T-cell (primary cell): Measurements from ENCODE around the gene SPATA21. TPM values are rescaled to one million over a fixed set of nuclear protein-coding genes. Genes with fewer than 3 reads are reported as not detected.

ENCODE experiments used
- ATAC-seq, 4 experiments: fragments of 200-7000 bp in 3 of 4; fragments of 150-1000 bp in 1 of 4; cut with Tn5 transposase; replicated peaks in 1 of 4; 1 replicate in 3 of 4; 2 replicates in 1 of 4; pipeline ENCODE4 v1.10.0; 2021; ENCODE audit warnings: moderate library complexity in 3 of 4, mild to moderate bottlenecking in 2 of 4, moderate number of reproducible peaks in 1 of 4
- CTCF ChIA-PET, 2 donors: fragments of 300-600 bp; sonication (Branson Sonifier 250); formaldehyde crosslinking; loops; one replicate each; lab custom pipeline; 2022; ENCODE audit warnings: antibody characterized with exemption in 2 of 2; lab: Charles Lee
- POLR2A ChIA-PET, 2 donors: fragments of 300-600 bp; sonication (Branson Sonifier 250); formaldehyde crosslinking; loops; one replicate each; lab custom pipeline; 2022; ENCODE audit warnings: antibody characterized with exemption in 2 of 2; lab: Charles Lee
- DNase-seq, 35 experiments: peaks; one replicate each; pipeline versions ENCODE4 v3.0.0 to v3.0.0-alpha.2; 2013 to 2023
- H3K27ac ChIP-seq: one replicate; pipeline ENCODE4 v1.5.1; 2013; ENCODE audit warnings: low read length
- H3K27me3 ChIP-seq, 2 experiments: replicated peaks in 1 of 2; 1 replicate in 1 of 2; 2 replicates in 1 of 2; pipeline versions ENCODE4 v1.6.1 to v1.7.0; 2013; ENCODE audit warnings: low read length in 1 of 2, mixed read lengths in 1 of 2; ENCODE audit not compliant: control insufficient read depth in 2 of 2, insufficient read depth in 2 of 2; ENCODE audit errors: extremely low read depth in 1 of 2
- H3K36me3 ChIP-seq, 2 donors: 1 replicate in 1 of 2; 2 replicates in 1 of 2; pipeline versions ENCODE4 v1.6.1 to v1.7.0; 2013; ENCODE audit warnings: low read length in 1 of 2; ENCODE audit not compliant: control insufficient read depth in 2 of 2, insufficient read depth in 1 of 2; ENCODE audit errors: extremely low read depth in 1 of 2
- H3K4me1 ChIP-seq, 2 experiments: 1 replicate in 1 of 2; 2 replicates in 1 of 2; pipeline versions ENCODE4 v1.6.1 to v1.7.0; 2013; ENCODE audit warnings: low read length in 2 of 2, mixed read lengths in 1 of 2; ENCODE audit not compliant: insufficient read depth in 2 of 2, control insufficient read depth in 1 of 2; ENCODE audit errors: extremely low read depth in 1 of 2
- H3K4me3 ChIP-seq, 2 donors: 1 replicate in 1 of 2; 2 replicates in 1 of 2; pipeline versions ENCODE4 v1.5.1 to v1.7.0; 2013; ENCODE audit warnings: mild to moderate bottlenecking in 2 of 2, low read length in 1 of 2, moderate library complexity in 1 of 2; ENCODE audit not compliant: control insufficient read depth in 1 of 2; ENCODE audit errors: extremely low read depth in 1 of 2
- H3K9me3 ChIP-seq: 2 replicates; pipeline ENCODE4 v1.7.0; 2013
- H3K27ac Mint-ChIP-seq, 2 donors: one replicate each; pipeline ENCODE4 v1.8.0; 2020 to 2021; ENCODE audit warnings: mild to moderate bottlenecking in 2 of 2, mixed read lengths in 2 of 2
- H3K27me3 Mint-ChIP-seq, 2 donors: one replicate each; pipeline ENCODE4 v1.8.0; 2021 to 2022; ENCODE audit warnings: mixed read lengths in 2 of 2
- H3K36me3 Mint-ChIP-seq: one replicate; pipeline ENCODE4 v1.8.0; 2021; ENCODE audit warnings: mixed read lengths
- H3K4me1 Mint-ChIP-seq, 3 donors: one replicate each; pipeline ENCODE4 v1.8.0; 2020 to 2022; ENCODE audit warnings: mixed read lengths in 3 of 3, mild to moderate bottlenecking in 1 of 3
- H3K4me3 Mint-ChIP-seq, 3 donors: one replicate each; pipeline ENCODE4 v1.8.0; 2020 to 2022; ENCODE audit warnings: mild to moderate bottlenecking in 3 of 3, mixed read lengths in 3 of 3, moderate library complexity in 3 of 3
- H3K9me3 Mint-ChIP-seq, 3 donors: one replicate each; pipeline ENCODE4 v1.8.0; 2020 to 2022; ENCODE audit warnings: mixed read lengths in 3 of 3
- WGBS: methylation state at CpG from one replicate; pipeline ENCODE4 v1.1.5; 2013; ENCODE audit warnings: missing lambda C conversion rate; ENCODE audit not compliant: insufficient coverage; 5-methylcytosine and 5-hydroxymethylcytosine counted together
- total RNA-seq, 35 experiments: library from RNA in 6 of 35; stranded (reverse) in 6 of 35; fragments of 120-200 nt in 1 of 35; gene quantifications; one replicate each; pipeline versions ENCODE4 v1.2.1 to v1.2.4 and lab custom pipeline; 2013 to 2026

Gene SPATA21
- total RNA-seq, 5 donors from 2014 or later (not counting 1 experiment from before 2014, with no cell fraction given) = not detected

DNA sequence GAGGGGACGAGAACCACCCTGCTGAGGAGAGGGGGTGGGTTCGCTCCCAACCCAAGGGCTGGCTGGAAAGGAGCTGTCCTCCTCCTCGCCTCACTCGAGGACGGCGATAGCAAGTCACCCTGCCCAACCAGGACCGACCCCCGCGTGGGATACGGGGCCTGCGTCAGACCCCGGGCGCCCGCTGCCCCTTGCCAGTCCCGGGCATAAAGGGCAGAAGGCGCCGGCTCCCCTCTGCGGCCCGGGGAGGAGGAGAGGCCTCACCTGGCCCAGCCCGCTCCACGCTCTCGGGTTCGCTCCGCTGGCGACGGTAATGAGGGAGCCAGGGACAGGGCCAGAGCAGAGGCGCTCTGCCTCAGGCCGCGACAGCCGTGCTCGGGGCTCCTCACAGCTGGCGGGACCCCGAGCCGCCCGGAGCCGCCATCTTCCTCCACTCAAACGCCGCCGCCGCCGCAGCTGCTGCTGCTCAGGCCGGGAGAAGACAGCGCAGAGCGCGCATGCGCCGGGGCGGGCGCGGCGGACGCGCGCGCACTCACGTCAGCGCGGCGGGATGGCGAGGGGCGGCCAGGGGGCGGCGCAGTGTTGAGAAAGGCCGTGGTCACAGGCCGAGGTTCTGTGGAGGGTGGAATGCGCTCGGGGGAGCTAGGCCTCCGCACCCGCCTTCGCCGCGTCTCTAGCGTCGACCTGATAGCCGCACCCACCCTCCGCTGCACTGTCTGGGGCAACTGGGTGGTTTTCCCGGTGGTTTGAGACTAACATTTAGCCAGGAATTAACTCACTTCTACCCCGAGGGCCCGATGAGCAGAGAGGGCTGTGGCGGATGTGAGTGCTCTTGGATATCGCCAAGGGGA lies 85.0 kb downstream of the SPATA21 start, which contains the start of gene FBXO42:
FBXO42 (minus strand) TSS at position 487 of the 848 bp plus-strand sequence. CDS start 37,062 bp downstream, outside the sequence.
- ChIA-PET POLR2A (interaction anchor here in 1 of 2 donors (0.5 to 0.6 kb wide), 2 partner anchors 8 to 10 kb away, joined by 3 to 7 read pairs; no protein-coding TSS in a partner anchor), CTCF (interaction anchor here (0.5 to 3.7 kb wide), 7 partner anchors 11 to 561 kb away, joined by 3 to 25 read pairs (median 3); no protein-coding TSS in a partner anchor)
- Histone ChIP-seq H3K36me3 (no peaks in the 10 kb centered on the region), H3K9me3 (no peaks in the 10 kb centered on the region), H3K4me1 (peaks cover 11 to 28% of the 10 kb centered on the region in 2 experiments), H3K27me3 (no peaks in the 10 kb centered on the region), H3K27ac (peak within 1 kb of the TSS; percentile 93), H3K4me3 (peak within 1 kb of the TSS; percentile 79 to 96)
- under 1% methylated on average over 66 of the region's 81 CpGs for WGBS
- Mint-ChIP-seq H3K27me3 (no peaks in the 10 kb centered on the region), H3K36me3 (no peaks in the 10 kb centered on the region), H3K9me3 (no peaks in the 10 kb centered on the region), H3K4me3 (peak within 1 kb of the TSS; percentile 89 to 94 (median 94)), H3K27ac (peak within 1 kb of the TSS; percentile 88 to 91), H3K4me1 (peaks cover 31 to 44% (median 36%) of the 10 kb centered on the region in 3 donors)
- ATAC-seq (peak; percentile 92 to 96 (median 94)), DNase-seq (peak; percentile 80 to 97 (median 89))

- DNase-seq (peak in 1 of 35 experiments; percentile 31), ATAC-seq (no peak)
- Mint-ChIP-seq H3K4me3 (peak overlapping the region; percentile 89 to 94 (median 94)), H3K27me3 (no peaks in the 10 kb centered on the region), H3K27ac (peak overlapping the region; percentile 87 to 91), H3K36me3 (no peaks in the 10 kb centered on the region), H3K4me1 (peaks cover 31 to 44% (median 36%) of the 10 kb centered on the region in 3 donors), H3K9me3 (no peaks in the 10 kb centered on the region)
- Histone ChIP-seq H3K9me3 (no peaks in the 10 kb centered on the region), H3K27me3 (no peaks in the 10 kb centered on the region), H3K27ac (peak overlapping the region; percentile 78), H3K4me3 (peak overlapping the region; percentile 79 to 96), H3K36me3 (no peaks in the 10 kb centered on the region), H3K4me1 (peaks cover 11 to 28% of the 10 kb centered on the region in 2 experiments)
- ChIA-PET CTCF (interaction anchor here (0.6 to 3.7 kb wide), 6 partner anchors 11 to 560 kb away, joined by 3 to 25 read pairs (median 4); no protein-coding TSS in a partner anchor), POLR2A (interaction anchor here in 1 of 2 donors (0.6 kb wide), 1 partner anchor 10 kb away, joined by 7 read pairs; no protein-coding TSS in a partner anchor)
- no CpG with 5 or more reads among the region's 20 CpGs for WGBS
These were observed 85.7 kb downstream of the SPATA21 start for GRCh38 chr1:16351456-16351993.

- Mint-ChIP-seq H3K4me3 (peak overlapping the region in 2 of 3 donors; percentile 89 to 94), H3K27ac (no peak overlapping the region), H3K9me3 (no peaks in the 10 kb centered on the region), H3K36me3 (no peaks in the 10 kb centered on the region), H3K4me1 (peaks cover 41 to 51% (median 43%) of the 10 kb centered on the region in 3 donors), H3K27me3 (no peaks in the 10 kb centered on the region)
- H3K4me1 ChIP-seq = peaks cover 11 to 30% of the 10 kb centered on the region in 2 experiments
- ChIA-PET POLR2A (interaction anchor here in 1 of 2 donors (0.6 to 0.7 kb wide), 2 partner anchors 31 to 269 kb away, joined by 3 to 4 read pairs; no protein-coding TSS in a partner anchor), CTCF (interaction anchor here in 1 of 2 donors (0.6 kb wide), 1 partner anchor 43 kb away, joined by 4 read pairs; no protein-coding TSS in a partner anchor)
- no peak overlapping the region for H3K27ac ChIP-seq
- H3K4me3 ChIP-seq = no peak overlapping the region
- no peak for ATAC-seq
- H3K9me3 ChIP-seq = no peaks in the 10 kb centered on the region
- H3K27me3 ChIP-seq = no peaks in the 10 kb centered on the region
- no peak for DNase-seq
- H3K36me3 ChIP-seq = no peaks in the 10 kb centered on the region
- 80% methylated on average over 2 of the region's 2 CpGs for WGBS
These were observed 87.3 kb downstream of the SPATA21 start for GRCh38 chr1:16349847-16350406.

Other genes starting within 250 kb of the SPATA21 start
- gene ARHGEF19, start 224.8 kb downstream of the SPATA21 start, total RNA-seq = 10 to 100 TPM in 3 of 5 donors, 1 to 10 TPM in 2; 7.0 to 17.6 (median 12.3) TPM
- 10 to 100 TPM in 3 of 5 donors, 1 to 10 TPM in 2; 6.6 to 13.2 (median 11.3) TPM for gene CPLANE2, start 200.2 kb downstream of the SPATA21 start, total RNA-seq
- gene FBXO42, start 84.9 kb downstream of the SPATA21 start, total RNA-seq = 10 to 100 TPM; 20.6 to 23.4 (median 22.5) TPM
- gene SZRD1, start 70.2 kb downstream of the SPATA21 start, total RNA-seq = 100 to 1,000 TPM in 3 of 5 donors, 10 to 100 TPM in 2; 87.2 to 122 (median 106) TPM
- 100 to 1,000 TPM in 4 of 5 donors, 10 to 100 TPM in 1; 98.4 to 149 (median 138) TPM for gene NECAP2, start 3.3 kb upstream of the SPATA21 start, total RNA-seq
- gene RNU1-1, start 76.9 kb upstream of the SPATA21 start, total RNA-seq = 1,000 to 10,000 TPM; 2,148 to 4,743 (median 3,650) TPM
- gene NBPF1, start 176.1 kb upstream of the SPATA21 start, total RNA-seq = 10 to 100 TPM; 18.1 to 34.8 (median 29.1) TPM
- 1,000 to 10,000 TPM; 2,148 to 4,743 (median 3,650) TPM for gene RNU1-3, start 229.5 kb upstream of the SPATA21 start, total RNA-seq